DND-41 (cell line): ENCODE results near the gene C1orf210.

Source experiments
- ATAC-seq: fragments of 200-7000 bp; cut with Tn5 transposase; 3 replicates; pipeline ENCODE4 v1.9.1; 2021; ENCODE audit warnings: low read depth; ENCODE audit not compliant: insufficient read depth
- DNase-seq: peaks from one replicate; pipeline ENCODE4 v3.0.0-alpha.2; 2020
- H2AFZ ChIP-seq: 2 replicates; pipeline ENCODE4 v1.6.0; 2012; ENCODE audit warnings: low read depth, low read length
- H3K27ac ChIP-seq: 2 replicates; pipeline ENCODE4 v1.5.1; 2012; ENCODE audit warnings: low read length, inconsistent platforms
- H3K27me3 ChIP-seq: fragments of 200-600 bp; sonication (generic); 2 replicates; pipeline ENCODE4 v1.6.0; 2012; ENCODE audit warnings: low read length, mild to moderate bottlenecking, inconsistent platforms; ENCODE audit not compliant: insufficient read depth, poor library complexity
- H3K36me3 ChIP-seq: 2 replicates; pipeline ENCODE4 v1.5.1; 2012; ENCODE audit warnings: low read length, inconsistent platforms; ENCODE audit not compliant: insufficient read depth
- H3K4me1 ChIP-seq: 2 replicates; pipeline ENCODE4 v1.5.1; 2012; ENCODE audit warnings: mild to moderate bottlenecking, low read length; ENCODE audit not compliant: insufficient read depth
- H3K4me2 ChIP-seq: 2 replicates; pipeline ENCODE4 v1.6.0; 2012; ENCODE audit warnings: mild to moderate bottlenecking, moderate library complexity, low read length, inconsistent platforms; ENCODE audit not compliant: insufficient read depth
- H3K4me3 ChIP-seq, 2 experiments: fragments of 200-600 bp in 1 of 2; shearing (Covaris generic) in 1 of 2; 2 replicates each; pipeline ENCODE4 v1.5.1; 2012 to 2016; ENCODE audit warnings: inconsistent platforms in 2 of 2, low read length in 2 of 2, mild to moderate bottlenecking in 2 of 2, low read depth in 1 of 2, moderate library complexity in 1 of 2
- H3K79me2 ChIP-seq: 2 replicates; pipeline ENCODE4 v1.6.0; 2012; ENCODE audit warnings: low read length, inconsistent platforms; ENCODE audit not compliant: insufficient read depth
- H3K9ac ChIP-seq: 2 replicates; pipeline ENCODE4 v1.6.0; 2012; ENCODE audit warnings: low read depth, mild to moderate bottlenecking, inconsistent platforms, low read length, moderate library complexity
- H3K9me3 ChIP-seq: 2 replicates; pipeline ENCODE4 v1.5.1; 2012; ENCODE audit warnings: low read length, moderate library complexity, mild to moderate bottlenecking, inconsistent platforms; ENCODE audit not compliant: insufficient read depth, severe bottlenecking
- H4K20me1 ChIP-seq: 2 replicates; pipeline ENCODE4 v1.6.0; 2012; ENCODE audit warnings: low read length; ENCODE audit not compliant: insufficient read depth
- CTCF ChIP-seq: IDR thresholded peaks from 2 replicates; pipeline ENCODE4 v1.5.1; 2012; ENCODE audit warnings: borderline replicate concordance, low read length, moderate library complexity, mild to moderate bottlenecking; ENCODE audit not compliant: poor library complexity, severe bottlenecking; ENCODE audit errors: extremely low read depth
- EZH2 ChIP-seq: IDR thresholded peaks from 3 replicates; pipeline ENCODE4 v1.6.1; 2012; ENCODE audit warnings: borderline replicate concordance, low read depth, mild to moderate bottlenecking, moderate library complexity, low read length, inconsistent platforms; ENCODE audit not compliant: severe bottlenecking

The C1orf210 gene

GRCh38 chr1:43232074-43232473, 53.3 kb downstream of the C1orf210 start:
- TF ChIP-seq EZH2 (no peak), CTCF (no peak)

More at GRCh38 chr1:43232074-43232473, 53.3 kb downstream of the C1orf210 start:
- no peak overlapping the region for H3K4me3 ChIP-seq
- H3K4me2 ChIP-seq = no peak overlapping the region
- ATAC-seq = no peak
- H3K27me3 ChIP-seq = peaks cover 12% of the 10 kb centered on the region
- no peak overlapping the region for H3K27ac ChIP-seq
- H3K9ac ChIP-seq = no peak overlapping the region
- H3K36me3 ChIP-seq = no peaks in the 10 kb centered on the region
- DNase-seq = no peak
- no peak overlapping the region for H2AFZ ChIP-seq
- H3K4me1 ChIP-seq = no peaks in the 10 kb centered on the region
- no peaks in the 10 kb centered on the region; the same call in 1 of the 2 replicates for H4K20me1 ChIP-seq
- no peaks in the 10 kb centered on the region for H3K9me3 ChIP-seq
- H3K79me2 ChIP-seq = no peaks in the 10 kb centered on the region
